ENCODE results near the gene VMAC.

VMAC gene

DNA sequence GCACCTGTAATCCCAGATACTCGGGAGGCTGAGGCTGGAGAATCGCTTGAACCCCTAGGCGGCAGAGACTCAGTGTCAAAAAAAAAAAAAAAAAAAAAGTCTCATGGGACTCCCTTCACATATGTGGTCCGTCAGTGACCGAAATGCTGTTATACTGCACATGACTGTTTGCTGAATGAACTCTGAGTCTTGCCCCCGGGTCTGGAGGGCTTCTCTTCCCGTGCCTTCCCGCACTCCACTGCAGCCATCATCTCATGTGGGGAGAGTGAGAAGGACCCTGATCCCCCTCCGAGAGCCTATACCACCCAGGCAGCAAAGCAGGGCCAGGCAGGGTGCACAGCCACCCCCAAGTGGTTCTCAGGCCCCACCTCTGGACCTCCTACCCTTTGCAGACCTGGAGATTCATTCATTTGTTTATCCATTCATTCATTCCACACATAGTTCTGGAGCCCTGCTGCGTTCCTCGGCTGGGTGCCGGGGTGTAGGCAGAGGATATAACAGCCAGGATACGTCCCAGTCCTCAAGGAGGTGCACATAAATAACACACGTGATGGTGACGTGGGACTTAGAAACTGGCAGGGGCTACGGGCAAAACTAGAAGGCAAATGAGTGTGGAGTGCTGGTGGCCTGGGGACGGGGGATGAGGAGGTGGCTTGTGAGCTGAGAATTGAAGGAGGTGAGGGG, 15.2 kb upstream of the VMAC start:
- Histone ChIP-seq H3K9ac (ENCODE audit: low read depth, low read length) (no peak overlapping the region), H3K27ac (ENCODE audit: low read depth, low read length) (no peak overlapping the region), H3K36me3 (ENCODE audit: control insufficient read depth, insufficient read depth, low read length) (no peaks in the 10 kb centered on the region), H3K27me3 (ENCODE audit: control insufficient read depth, insufficient read depth, low read length) (no peaks in the 10 kb centered on the region; the same call in 1 of the 2 replicates), H3K4me1 (ENCODE audit: control insufficient read depth, insufficient read depth, low read length) (peaks cover 3% of the 10 kb centered on the region), H3K4me3 (ENCODE audit: low read depth, low read length) (no peak overlapping the region), H3K9me3 (ENCODE audit: control insufficient read depth, insufficient read depth, low read length) (no peaks in the 10 kb centered on the region)

DNA sequence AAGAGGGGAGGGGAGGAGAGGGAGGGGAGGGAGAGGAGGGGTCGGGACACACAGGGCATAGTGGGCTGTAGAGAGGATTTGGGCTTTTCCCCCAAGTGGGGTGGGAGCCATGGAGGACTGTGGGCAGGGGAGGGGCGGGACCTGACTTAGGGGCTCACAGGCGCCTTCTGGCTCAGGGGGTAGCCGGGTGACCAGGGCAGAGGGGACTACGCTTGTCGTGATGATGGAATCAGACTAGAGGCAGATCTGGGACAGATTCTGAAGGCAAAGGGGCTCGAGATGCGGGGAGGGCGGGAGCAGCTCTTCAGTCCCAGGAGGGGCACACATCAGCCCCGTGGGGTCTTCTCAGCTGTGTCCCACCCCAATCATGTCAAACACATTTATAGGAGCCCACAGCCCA, 14.6 kb upstream of the VMAC start:
- Histone ChIP-seq H3K9ac (ENCODE audit: low read depth, low read length) (no peak overlapping the region), H3K9me3 (ENCODE audit: control insufficient read depth, insufficient read depth, low read length) (no peaks in the 10 kb centered on the region), H3K27me3 (ENCODE audit: control insufficient read depth, insufficient read depth, low read length) (no peaks in the 10 kb centered on the region; the same call in 1 of the 2 replicates), H3K4me1 (ENCODE audit: control insufficient read depth, insufficient read depth, low read length) (peaks cover 3% of the 10 kb centered on the region), H3K4me3 (ENCODE audit: low read depth, low read length) (no peak overlapping the region), H3K27ac (ENCODE audit: low read depth, low read length) (no peak overlapping the region), H3K36me3 (ENCODE audit: control insufficient read depth, insufficient read depth, low read length) (peaks cover 5% of the 10 kb centered on the region; the same call in 1 of the 2 replicates)

DNA sequence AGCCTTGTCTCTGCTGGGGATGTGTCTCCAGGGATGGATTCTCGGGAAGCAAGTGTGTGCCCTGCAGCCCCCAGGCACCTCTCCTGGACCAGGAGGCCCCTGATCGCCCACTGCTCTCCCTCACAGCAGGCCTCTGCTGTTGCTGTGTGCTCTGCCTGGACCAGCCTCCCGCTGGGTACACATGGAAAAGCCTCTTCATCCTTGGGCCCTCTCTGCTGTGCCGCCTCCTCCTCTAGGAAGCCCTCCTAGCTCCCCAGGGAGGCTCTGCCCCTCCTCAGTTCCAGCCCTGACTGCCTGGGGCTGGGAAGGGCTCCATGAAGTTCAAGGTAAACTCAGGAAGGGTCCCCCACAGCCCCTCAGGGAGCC, 13.1 kb upstream of the VMAC start:
- H3K27me3 ChIP-seq (ENCODE audit: control insufficient read depth, insufficient read depth, low read length) = no peaks in the 10 kb centered on the region; the same call in 1 of the 2 replicates
- peaks cover 15% of the 10 kb centered on the region; the same call in 1 of the 2 replicates for H3K36me3 ChIP-seq (ENCODE audit: control insufficient read depth, insufficient read depth, low read length)
- no peak overlapping the region for H3K9ac ChIP-seq (ENCODE audit: low read depth, low read length)
- peaks cover 3% of the 10 kb centered on the region for H3K4me1 ChIP-seq (ENCODE audit: control insufficient read depth, insufficient read depth, low read length)
- H3K9me3 ChIP-seq (ENCODE audit: control insufficient read depth, insufficient read depth, low read length) = no peaks in the 10 kb centered on the region
- no peak overlapping the region for H3K4me3 ChIP-seq (ENCODE audit: low read depth, low read length)
- H3K27ac ChIP-seq (ENCODE audit: low read depth, low read length) = no peak overlapping the region

DNA sequence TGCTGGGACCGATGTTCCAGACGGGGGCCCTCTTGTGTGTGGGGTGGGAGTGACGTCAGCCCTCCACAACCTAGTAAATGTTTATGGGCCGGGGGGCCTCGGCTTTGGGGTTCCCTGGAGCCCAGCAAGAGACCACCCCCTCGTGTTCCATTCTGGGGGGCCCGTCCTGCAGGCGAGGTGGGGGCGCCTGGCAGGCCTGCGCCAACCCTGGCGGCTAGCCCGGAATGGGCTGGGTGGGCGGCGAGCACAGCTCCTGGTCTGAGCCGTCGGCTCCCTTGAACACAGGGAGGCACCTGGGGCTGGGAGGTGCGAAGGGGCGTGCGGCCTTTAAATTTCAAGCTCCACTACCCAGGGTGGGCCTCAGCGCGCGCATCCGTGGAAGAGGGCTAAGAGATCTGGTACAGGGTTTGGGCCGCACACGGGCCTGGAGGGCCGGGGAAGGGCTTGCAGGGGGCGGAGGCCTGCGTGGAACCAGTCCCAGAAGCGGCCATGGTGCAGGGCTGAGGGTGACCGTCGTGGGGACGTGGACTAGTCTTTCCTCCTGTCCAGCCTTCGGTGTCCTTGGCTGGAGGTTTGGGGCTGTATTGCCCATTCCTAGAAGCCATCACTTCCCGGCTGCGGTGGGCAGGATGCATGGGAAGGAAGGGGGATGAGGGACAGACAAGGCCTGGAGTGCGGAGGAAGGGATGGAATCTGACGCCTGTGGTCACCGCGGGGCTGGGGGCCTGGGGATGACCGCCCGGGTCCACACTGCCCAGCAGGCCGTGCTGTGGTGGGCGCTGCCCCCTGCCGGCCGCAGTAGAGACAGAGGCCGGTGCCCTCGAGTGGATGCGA, 12.5 kb upstream of the VMAC start:
- Histone ChIP-seq H3K9ac (ENCODE audit: low read depth, low read length) (no peak overlapping the region), H3K4me3 (ENCODE audit: low read depth, low read length) (no peak overlapping the region), H3K4me1 (ENCODE audit: control insufficient read depth, insufficient read depth, low read length) (peaks cover 3% of the 10 kb centered on the region), H3K36me3 (ENCODE audit: control insufficient read depth, insufficient read depth, low read length) (peaks cover 19% of the 10 kb centered on the region), H3K27me3 (ENCODE audit: control insufficient read depth, insufficient read depth, low read length) (no peaks in the 10 kb centered on the region; the same call in 1 of the 2 replicates), H3K27ac (ENCODE audit: low read depth, low read length) (no peak overlapping the region), H3K9me3 (ENCODE audit: control insufficient read depth, insufficient read depth, low read length) (no peaks in the 10 kb centered on the region)

DNA sequence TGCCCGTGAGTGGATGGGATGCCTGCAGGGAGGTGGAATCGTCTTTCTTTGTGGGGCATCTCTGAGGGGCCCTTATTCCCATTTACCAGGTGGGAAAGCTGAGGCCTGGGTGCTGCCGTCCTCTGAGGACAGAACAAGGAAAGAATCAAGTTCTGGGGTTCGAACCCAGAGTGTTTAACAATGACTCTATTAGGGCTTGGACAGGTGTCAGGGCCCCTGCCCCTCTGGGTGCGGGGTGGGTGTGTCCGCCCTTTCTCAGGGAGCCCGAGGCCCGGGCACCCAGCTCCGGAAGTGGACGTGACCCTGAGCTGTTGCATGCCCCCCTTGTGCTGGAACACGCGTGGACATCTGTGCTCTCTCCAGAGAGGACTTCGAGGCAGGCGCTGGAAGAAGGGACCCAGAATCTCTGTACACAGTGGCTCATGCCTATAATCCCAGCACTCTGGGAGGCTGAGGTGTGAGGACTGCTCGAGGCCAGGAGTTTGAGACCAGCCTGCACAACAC, 11.8 kb upstream of the VMAC start:
- no peaks in the 10 kb centered on the region; the same call in 1 of the 2 replicates for H3K27me3 ChIP-seq (ENCODE audit: control insufficient read depth, insufficient read depth, low read length)
- H3K4me3 ChIP-seq (ENCODE audit: low read depth, low read length) = no peak overlapping the region
- peaks cover 3% of the 10 kb centered on the region for H3K4me1 ChIP-seq (ENCODE audit: control insufficient read depth, insufficient read depth, low read length)
- no peak overlapping the region for H3K9ac ChIP-seq (ENCODE audit: low read depth, low read length)
- no peaks in the 10 kb centered on the region for H3K9me3 ChIP-seq (ENCODE audit: control insufficient read depth, insufficient read depth, low read length)
- no peak overlapping the region for H3K27ac ChIP-seq (ENCODE audit: low read depth, low read length)
- H3K36me3 ChIP-seq (ENCODE audit: control insufficient read depth, insufficient read depth, low read length) = peaks cover 19% of the 10 kb centered on the region

DNA sequence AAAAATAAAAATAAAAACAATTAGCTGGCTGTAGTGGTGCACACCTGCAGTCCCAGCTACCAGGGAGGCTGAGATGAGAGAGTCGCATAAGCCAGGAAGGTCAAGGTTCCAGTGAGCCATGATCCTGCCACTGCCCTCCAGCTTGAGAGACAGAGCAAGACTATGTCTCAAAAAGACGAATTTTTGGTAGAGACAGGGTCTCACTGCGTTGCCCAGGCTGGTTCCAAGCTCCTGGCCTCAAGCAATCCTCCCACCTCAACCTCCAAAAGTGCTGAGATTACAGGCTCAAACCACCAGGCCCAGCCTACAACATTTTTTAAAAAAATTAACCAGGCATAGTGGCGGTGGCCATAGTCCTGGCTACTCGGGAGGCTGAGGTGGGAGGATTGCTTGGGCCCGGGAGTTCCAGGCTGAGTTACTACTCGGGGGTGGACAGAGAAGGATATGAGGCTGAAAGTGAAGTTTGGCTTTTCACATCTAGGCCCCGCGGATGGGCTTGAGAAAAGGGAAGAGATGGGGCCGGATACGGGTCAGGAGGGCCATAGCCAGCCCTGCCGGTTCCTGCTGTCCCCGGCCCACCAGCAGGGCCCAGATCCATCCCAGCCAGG, 11.3 kb upstream of the VMAC start:
- peaks cover 19% of the 10 kb centered on the region for H3K36me3 ChIP-seq (ENCODE audit: control insufficient read depth, insufficient read depth, low read length)
- peaks cover 3% of the 10 kb centered on the region for H3K4me1 ChIP-seq (ENCODE audit: control insufficient read depth, insufficient read depth, low read length)
- H3K9me3 ChIP-seq (ENCODE audit: control insufficient read depth, insufficient read depth, low read length) = no peaks in the 10 kb centered on the region
- H3K4me3 ChIP-seq (ENCODE audit: low read depth, low read length) = no peak overlapping the region
- no peaks in the 10 kb centered on the region; the same call in 1 of the 2 replicates for H3K27me3 ChIP-seq (ENCODE audit: control insufficient read depth, insufficient read depth, low read length)
- H3K9ac ChIP-seq (ENCODE audit: low read depth, low read length) = no peak overlapping the region
- H3K27ac ChIP-seq (ENCODE audit: low read depth, low read length) = no peak overlapping the region

DNA sequence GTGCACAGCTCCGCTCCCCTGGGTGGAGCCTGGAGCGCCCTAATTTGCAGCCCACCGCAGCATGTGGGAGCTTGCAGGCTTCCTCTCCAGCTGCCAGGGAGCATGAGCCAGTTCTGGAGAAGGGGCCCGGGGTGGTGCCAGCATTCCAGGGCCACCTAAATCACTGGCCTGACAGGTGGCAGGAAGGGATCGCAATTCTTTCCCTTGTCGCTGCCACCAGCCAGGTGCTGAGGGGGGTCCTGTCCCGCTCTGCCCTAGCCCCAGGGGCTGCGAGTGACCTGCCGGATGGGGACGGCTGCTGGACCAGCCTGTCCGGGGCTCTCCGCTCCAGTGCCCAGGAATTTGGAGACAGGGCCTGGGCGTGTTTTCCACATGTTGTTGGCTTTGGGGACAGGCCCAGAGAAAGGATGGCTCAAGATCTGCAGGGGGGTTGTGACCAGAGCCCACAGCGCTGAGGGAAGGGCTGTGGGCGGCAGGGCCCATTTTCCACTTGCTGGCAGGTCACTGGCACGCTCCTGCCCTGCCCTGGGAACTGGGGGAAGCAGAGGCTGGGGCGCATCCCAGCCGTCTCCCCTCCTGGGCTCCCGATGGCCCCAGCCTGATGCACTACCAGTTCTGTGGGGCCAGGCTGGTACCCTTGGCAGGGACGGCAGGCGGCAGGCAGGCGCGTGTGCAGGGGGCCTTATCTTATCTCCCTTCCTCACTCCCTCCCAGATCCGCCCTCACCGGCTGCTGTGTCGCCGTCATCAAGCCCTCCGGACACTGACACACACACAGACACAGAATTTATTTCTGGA, 10.6 kb upstream of the VMAC start:
- no peak overlapping the region for H3K4me3 ChIP-seq (ENCODE audit: low read depth, low read length)
- H3K9ac ChIP-seq (ENCODE audit: low read depth, low read length) = no peak overlapping the region
- H3K27ac ChIP-seq (ENCODE audit: low read depth, low read length) = no peak overlapping the region
- H3K4me1 ChIP-seq (ENCODE audit: control insufficient read depth, insufficient read depth, low read length) = peaks cover 3% of the 10 kb centered on the region
- peaks cover 19% of the 10 kb centered on the region for H3K36me3 ChIP-seq (ENCODE audit: control insufficient read depth, insufficient read depth, low read length)
- no peaks in the 10 kb centered on the region for H3K9me3 ChIP-seq (ENCODE audit: control insufficient read depth, insufficient read depth, low read length)
- H3K27me3 ChIP-seq (ENCODE audit: control insufficient read depth, insufficient read depth, low read length) = no peaks in the 10 kb centered on the region; the same call in 1 of the 2 replicates

DNA sequence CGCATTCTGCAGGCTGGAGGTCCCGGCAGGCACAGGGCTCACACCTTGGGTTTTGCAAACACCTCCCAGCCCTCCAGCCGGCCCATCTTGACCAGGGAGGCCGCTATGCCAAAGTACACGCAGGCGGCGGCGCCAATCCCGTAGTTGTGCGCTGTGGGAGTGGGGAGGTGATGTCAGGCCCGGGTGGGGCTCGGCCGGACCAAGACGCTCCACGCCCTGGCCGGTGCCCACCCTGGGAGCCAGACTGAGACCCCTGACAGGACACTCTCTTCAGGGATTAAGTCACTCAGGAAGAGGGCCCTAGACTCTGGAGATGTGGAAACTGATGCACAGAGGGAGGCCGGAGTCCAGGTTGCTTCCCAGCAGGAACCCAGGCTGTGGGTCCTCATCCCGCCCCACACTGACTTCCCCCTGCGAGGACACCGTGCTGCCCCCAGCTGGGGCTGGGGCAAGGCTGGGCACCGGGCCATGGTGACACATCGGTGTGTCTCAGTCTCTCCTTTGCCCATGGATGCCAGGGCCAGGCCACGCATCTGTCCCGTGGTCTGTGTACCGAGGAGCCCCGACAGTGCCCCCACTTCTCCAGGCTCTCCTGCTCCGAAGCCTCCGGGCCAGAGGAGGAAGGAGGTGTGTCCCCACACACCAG, 9.8 kb upstream of the VMAC start:
- Histone ChIP-seq H3K4me3 (ENCODE audit: low read depth, low read length) (no peak overlapping the region), H3K27ac (ENCODE audit: low read depth, low read length) (no peak overlapping the region), H3K9ac (ENCODE audit: low read depth, low read length) (no peak overlapping the region), H3K36me3 (ENCODE audit: control insufficient read depth, insufficient read depth, low read length) (peaks cover 19% of the 10 kb centered on the region), H3K9me3 (ENCODE audit: control insufficient read depth, insufficient read depth, low read length) (no peaks in the 10 kb centered on the region), H3K4me1 (ENCODE audit: control insufficient read depth, insufficient read depth, low read length) (no peaks in the 10 kb centered on the region; the same call in 1 of the 2 replicates), H3K27me3 (ENCODE audit: control insufficient read depth, insufficient read depth, low read length) (no peaks in the 10 kb centered on the region; the same call in 1 of the 2 replicates)

DNA sequence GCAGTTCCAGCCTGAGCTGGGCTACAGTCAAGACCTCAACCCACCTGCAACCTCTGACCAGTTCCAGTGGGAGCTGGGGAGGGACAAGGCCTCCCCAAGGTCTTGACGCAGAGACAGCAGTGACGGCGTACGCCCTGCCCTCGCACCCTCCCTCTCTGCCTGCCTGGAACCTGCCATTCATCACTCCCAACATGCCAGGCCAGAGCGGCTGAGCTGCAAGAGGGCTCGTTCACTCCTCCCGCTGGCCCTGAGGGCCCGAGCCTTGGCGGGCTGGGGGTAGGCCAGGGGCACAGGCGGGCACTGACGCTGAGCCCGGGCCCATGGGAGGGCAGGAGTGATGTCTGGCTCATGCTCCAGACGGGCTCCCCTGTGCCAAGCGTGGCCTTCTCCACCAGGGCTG, 9.3 kb upstream of the VMAC start:
- Histone ChIP-seq H3K9me3 (ENCODE audit: control insufficient read depth, insufficient read depth, low read length) (no peaks in the 10 kb centered on the region), H3K27me3 (ENCODE audit: control insufficient read depth, insufficient read depth, low read length) (no peaks in the 10 kb centered on the region; the same call in 1 of the 2 replicates), H3K9ac (ENCODE audit: low read depth, low read length) (no peak overlapping the region), H3K27ac (ENCODE audit: low read depth, low read length) (no peak overlapping the region), H3K4me3 (ENCODE audit: low read depth, low read length) (no peak overlapping the region), H3K36me3 (ENCODE audit: control insufficient read depth, insufficient read depth, low read length) (peaks cover 19% of the 10 kb centered on the region), H3K4me1 (ENCODE audit: control insufficient read depth, insufficient read depth, low read length) (no peaks in the 10 kb centered on the region; the same call in 1 of the 2 replicates)

DNA sequence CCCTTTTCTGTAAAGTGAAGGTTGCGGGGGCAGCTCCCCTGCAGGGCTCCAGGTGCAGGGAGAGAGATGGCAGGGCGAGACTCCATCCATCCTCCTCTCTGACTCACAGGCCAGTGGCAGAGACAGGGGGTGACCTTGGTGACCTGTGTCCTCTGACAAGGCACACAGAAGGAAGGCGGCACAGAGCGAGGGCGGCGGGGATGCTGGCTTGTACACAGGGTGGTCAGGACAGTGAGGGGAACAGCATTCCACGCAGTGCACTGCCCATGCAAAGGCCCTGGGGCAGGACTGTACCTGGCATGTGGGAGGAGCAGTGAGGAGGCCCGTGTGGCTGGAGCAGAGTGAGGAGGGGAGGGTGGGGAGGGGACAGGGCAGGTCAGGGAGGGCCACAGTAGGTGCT, 8.8 kb upstream of the VMAC start:
- peaks cover 20% of the 10 kb centered on the region for H3K36me3 ChIP-seq (ENCODE audit: control insufficient read depth, insufficient read depth, low read length)
- no peaks in the 10 kb centered on the region; the same call in 1 of the 2 replicates for H3K27me3 ChIP-seq (ENCODE audit: control insufficient read depth, insufficient read depth, low read length)
- no peaks in the 10 kb centered on the region for H3K9me3 ChIP-seq (ENCODE audit: control insufficient read depth, insufficient read depth, low read length)
- no peaks in the 10 kb centered on the region; the same call in 1 of the 2 replicates for H3K4me1 ChIP-seq (ENCODE audit: control insufficient read depth, insufficient read depth, low read length)
- no peak overlapping the region for H3K27ac ChIP-seq (ENCODE audit: low read depth, low read length)
- no peak overlapping the region for H3K4me3 ChIP-seq (ENCODE audit: low read depth, low read length)
- no peak overlapping the region for H3K9ac ChIP-seq (ENCODE audit: low read depth, low read length)

All from HUES48 (cell line).